Activated effector memory CD4-positive, alpha-beta T cell treated with Interleukin-2 at 50 U/mL for 16 hours (primary cell): Measurements from ENCODE around the gene ANKRD61.
"Not testable (repeated sequence)": the region's sequence is repeated elsewhere in the genome, so short reads cannot be mapped to it uniquely, and the experiment has no call there.

Source experiments
- DNase-seq: peaks from one replicate; pipeline ENCODE4 v3.0.0-alpha.2; 2020

The ANKRD61 gene

DNA sequence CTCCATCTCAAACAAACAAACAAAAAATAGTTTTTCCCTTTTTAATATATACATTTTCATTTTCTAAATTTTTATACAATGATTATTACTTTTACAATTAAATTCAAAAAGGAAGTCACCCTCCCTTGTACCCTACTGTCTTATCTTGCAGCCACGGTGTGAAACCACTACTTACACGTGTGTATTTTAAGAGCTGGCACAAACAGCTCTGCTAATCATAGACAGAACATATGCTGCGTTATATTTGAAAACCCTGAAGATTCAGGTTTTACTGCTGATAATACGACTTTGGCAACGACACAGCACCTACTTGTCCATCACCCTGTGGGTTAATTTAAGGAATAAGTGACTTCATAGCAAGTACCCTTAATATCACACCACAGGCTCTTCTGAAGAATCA, 991 bp downstream of the ANKRD61 start:
- DNase-seq: no peak

DNA sequence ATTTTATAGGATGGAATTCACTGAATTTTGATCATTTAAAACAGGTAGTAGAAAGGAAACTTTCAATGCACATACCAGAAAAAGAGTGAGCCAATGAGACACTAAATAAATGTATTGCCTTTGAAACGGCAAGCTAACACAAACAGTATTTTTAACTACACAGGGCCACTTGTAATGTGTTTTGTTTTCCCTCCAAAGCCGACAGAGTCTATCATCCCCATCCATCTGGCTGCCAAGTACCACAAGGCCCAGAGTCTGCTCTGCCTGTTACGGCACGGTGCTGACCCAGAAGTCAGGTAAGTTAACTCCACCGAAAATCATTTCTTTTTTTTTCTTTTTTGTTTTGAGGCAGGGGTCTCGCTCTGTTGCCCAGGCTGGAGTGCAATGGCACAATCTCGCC, 1.5 kb downstream of the ANKRD61 start:
- DNase-seq: no peak

DNA sequence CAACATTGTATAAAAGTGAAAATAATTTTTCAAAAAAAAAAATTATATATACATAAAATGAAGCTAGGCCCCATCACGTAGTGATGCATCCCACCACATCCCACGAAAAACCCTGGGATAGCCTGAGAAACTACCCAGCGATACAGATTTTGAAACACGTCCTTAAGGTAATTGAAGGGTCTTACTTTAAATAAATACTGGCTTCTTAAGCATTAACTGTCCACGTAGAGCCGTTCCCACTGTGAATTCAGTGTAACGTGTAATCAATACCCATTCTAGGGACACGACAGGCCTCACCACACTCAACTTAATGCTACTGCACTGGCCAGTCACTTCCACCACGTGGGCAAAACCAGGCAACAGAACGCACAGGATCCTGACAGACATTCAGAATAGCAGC, 4.0 kb downstream of the ANKRD61 start:
- DNase-seq: no peak

DNA sequence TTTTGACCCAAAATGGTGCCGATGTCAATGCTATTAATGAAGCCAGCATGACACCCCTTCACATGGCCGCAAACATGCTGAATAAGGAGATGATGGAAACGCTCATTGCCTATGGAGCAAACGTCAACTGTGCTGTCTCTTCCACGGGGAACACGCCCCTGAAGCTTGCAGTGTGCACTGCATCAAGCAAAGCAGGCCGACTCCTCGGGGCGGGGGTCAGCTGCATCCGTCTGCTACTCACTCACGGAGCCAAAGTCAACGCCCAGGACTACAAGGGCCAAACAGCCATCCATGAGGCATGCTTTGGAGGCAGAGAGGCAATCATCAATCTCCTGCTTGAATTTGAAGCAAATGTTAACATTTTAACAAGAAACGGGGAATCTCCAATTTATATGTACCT, 4.5 kb downstream of the ANKRD61 start:
- no peak for DNase-seq

DNA sequence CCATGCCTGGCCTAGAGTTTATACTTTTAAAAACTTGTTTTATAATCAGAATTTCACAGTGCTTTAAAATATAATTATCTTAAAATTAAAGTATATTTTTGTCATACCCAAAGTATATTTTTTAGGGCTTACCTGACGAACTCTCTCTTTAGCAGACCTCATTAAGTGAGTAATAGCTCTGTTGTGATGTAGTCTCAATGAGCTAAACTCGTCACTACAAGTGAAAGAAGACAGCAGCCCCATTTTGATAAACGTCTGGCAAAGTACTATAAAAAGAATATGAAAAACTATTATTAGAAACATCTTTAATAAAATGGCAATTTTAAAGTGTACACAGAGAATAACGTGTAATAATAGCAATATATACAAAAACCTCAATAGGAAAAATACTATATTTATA, 18.6 kb downstream of the ANKRD61 start:
- DNase-seq: no peak

DNA sequence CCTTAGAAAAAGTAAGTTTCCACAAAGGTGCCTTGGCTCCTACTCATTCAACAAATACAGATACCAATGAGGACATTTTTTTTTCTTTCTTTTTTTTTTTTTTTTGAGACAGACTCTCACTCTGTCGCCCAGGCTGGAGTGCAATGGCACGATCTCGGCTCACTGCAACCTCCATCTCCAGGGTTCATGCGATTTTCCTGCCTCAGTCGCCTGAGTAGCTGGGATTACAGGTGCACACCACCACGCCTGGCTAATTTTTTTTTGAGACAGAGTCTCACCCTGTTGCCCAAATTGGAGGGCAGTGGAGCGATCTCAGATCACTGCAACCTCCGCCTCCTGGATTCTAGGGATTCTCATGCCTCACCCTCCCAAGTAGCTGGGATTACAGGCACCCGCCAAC, 20.0 kb downstream of the ANKRD61 start:
- not testable (repeated sequence) for DNase-seq

DNA sequence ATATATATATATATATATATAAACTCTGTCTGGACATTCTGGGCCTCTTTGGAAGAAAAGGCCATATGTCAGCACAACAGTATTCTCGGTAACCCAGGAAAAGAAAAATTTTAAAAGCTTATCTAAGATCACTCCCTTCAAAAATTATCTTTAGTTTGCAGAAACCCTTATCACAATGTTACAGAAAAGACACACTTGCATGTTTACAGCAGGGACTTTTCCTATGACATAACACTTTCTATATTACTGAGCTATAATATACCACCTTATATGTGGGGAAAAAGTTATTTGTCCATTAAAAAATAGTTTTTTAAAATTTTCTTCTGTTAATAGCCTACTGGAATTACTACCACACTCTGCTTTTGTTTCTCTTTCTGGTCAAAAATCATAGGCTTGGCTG, 25.4 kb downstream of the ANKRD61 start:
- DNase-seq: no peak

DNA sequence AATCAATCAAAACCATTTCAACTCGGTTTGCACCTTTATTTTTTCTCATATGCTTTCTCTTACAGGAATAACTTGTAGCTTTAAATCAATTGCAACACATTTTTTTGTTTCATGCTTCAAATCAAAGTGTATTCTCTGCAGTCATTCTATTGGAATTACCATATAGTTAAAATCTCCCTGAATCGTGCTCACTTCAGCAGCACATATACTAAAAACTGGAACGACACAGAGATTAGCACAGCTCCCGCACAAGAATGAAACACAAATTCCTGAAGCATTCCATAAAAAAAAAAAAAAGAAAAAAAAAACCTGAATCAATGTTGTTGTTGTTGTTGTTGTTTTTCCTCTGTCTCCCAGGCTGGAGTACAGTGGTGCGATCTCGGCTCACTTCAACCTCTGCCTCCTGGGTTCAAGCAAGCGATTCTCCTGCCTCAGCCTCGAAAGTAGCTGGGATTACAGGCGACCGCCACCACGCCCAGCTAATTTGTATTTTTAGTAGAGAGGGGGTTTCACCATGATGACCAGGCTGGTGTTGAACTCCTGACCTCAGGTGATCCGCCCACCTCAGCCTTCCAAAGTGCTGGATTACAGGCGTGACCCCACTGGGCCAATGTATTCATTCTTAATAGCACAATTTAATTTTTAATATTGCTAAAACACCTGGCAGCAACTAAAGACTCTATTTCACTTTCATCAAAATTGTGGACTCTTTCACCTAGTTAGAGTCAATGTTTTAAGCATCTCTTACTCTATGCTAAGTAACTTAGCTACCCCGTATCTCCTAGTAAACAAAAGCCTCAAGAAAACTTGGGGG, 26.3 kb downstream of the ANKRD61 start:
- DNase-seq: no peak

DNA sequence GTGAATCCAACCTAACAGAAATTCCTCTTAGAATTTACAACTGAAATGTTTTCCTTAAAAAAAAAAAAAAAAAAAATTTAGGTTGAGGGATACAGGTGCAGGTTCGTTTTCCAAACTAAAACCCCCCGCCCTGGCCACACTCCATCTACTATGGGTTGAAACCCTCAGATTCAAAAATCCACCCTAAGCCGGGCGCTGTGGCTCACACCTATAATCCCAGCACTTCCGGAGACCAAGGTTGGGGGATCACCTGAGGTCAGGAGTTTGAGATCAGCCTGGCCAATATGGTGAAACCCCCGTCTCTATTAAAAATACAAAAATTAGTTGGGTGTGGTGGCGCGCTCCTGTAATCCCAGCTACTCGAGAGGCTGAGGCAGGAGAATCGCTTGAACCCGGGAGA, 28.8 kb downstream of the ANKRD61 start:
- not testable (repeated sequence) for DNase-seq

DNA sequence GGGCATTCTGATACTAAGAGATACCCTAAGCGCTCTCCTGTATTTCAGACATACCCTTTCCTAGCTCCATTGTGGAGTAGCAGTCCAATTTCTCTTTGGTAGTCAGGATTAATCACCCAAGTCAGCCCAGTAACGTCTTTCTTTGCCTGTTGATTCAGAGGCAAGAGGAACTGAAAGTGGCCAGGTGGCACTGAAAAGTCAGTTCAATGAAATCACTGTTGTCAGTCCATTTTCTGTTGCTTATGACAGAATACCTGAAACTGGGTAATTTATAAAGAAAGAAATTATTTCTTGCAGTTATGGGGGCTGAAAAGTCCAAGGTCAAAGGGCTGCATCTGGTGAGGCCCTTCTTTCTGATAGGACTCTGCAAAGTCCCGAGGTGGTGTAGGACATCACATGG, 40.2 kb downstream of the ANKRD61 start:
- DNase-seq: no peak

DNA sequence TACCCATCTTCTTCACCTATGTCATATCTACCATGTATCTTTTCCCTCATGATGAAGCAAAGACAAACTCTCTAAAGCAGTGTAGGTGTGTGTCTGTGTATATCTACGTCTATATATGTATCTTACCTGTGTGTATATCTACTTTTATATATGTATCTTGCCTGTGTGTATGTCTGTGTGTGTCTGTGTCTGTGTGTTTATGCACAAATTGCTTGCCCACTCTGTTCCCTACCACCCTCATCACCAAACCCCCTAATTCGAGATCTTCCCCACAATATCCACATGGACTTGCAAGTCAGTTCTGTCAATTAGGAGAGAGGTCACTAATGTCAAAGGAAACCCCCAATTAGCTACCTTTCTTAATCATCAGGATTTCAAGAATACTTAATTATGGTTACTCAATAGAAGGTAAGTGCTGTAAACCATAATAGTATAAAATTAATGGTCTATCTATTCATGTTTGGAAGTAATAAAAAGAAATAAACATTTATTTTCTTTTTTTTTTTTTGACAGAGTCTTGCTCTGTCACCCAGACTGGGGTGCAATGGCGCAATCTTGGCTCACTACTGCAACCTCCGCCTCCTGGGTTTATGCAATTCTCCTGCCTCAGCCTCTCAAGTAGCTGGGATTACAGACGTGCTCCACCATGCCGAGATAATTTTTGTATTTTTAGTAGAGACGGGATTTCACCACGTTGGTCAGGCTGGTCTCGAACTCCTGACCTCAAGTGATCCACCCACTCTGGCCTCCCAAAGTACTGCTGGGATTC, 43.6 kb downstream of the ANKRD61 start:
- no peak for DNase-seq

DNA sequence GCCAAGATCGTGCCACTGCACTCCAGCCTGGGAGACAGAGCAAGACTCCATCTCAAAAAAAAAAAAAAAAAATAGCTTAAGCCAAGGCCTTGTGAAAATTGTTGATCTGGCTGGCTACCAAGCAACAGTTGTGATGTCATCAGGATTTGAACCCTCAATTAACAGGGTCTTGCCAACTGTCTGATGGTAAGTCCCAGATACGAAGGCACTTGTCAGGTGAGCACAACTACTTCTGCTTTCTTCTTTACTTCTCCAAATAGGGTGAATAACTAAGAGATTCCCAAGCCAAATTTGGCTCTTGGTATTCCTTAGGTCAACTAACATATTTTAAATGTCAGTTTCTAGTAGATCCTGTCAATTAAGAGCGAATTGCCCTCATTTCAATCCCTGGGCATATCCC, 47.4 kb downstream of the ANKRD61 start:
- DNase-seq: no peak

DNA sequence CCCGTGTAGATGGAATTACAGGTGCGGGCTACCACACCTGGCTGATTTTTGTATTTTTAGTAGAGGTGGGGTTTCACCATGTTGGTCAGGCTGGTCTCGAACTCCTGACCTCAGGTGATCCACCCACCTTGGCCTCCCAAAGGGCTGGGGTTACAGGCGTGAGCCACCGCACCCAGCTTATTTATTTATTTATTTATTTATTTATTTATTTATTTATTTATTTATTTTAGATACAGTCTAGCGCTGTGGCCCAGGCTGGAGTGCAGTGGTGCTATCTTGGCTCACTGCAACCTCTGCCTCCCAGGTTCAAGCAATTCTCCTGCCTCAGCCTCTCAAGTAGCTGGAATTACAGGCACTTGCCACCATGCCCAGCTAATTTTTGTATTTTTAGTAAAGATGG, 51.9 kb downstream of the ANKRD61 start:
- not testable (repeated sequence) for DNase-seq
